D721Med (cell line): ENCODE results near the gene MICB.

Experiments
- DNase-seq: peaks from one replicate; pipeline ENCODE4 v3.0.0; 2011; ENCODE audit warnings: low spot score; ENCODE audit not compliant: insufficient read length
- FAIRE-seq: peaks from 2 replicates; lab custom pipeline; 2011; peaks lifted over from hg19 to GRCh38; lab: Jason Lieb, UNC
- CTCF ChIP-seq: IDR thresholded peaks from 2 replicates; pipeline ENCODE4 v1.5.1; 2012; ENCODE audit warnings: mild to moderate bottlenecking, control low read depth; ENCODE audit not compliant: insufficient read depth; ENCODE audit errors: missing control alignments

Gene MICB

DNA sequence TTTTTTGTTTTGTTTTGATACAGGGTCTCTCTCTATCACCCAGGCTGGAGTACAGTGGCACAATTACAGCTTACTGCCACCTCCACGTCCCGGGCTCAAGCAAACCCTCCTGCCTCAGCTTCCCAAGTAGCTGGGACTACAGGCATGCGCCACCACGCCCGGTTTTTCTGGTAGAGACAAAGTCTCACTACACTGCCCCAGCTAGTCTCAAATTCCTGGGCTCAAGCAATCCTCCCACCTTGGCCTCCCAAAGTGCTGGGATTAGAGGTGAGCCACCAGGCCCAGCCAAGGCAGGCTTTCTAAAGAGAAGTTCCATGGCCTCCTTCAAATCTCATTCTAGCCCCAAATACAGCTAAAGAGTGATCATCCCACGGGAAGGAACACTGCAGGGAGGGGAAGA, 36.1 kb downstream of the MICB start:
- no peak for FAIRE-seq
- no peak for TF ChIP-seq CTCF
- DNase-seq: no peak

GRCh38 chr6:31534521-31535040, 36.6 kb downstream of the MICB start:
- no peak for TF ChIP-seq CTCF
- FAIRE-seq: no peak
- no peak for DNase-seq

- no peak for TF ChIP-seq CTCF
- FAIRE-seq: no peak
- no peak for DNase-seq
These were observed 37.8 kb downstream of the MICB start for GRCh38 chr6:31535538-31536324.

DNA sequence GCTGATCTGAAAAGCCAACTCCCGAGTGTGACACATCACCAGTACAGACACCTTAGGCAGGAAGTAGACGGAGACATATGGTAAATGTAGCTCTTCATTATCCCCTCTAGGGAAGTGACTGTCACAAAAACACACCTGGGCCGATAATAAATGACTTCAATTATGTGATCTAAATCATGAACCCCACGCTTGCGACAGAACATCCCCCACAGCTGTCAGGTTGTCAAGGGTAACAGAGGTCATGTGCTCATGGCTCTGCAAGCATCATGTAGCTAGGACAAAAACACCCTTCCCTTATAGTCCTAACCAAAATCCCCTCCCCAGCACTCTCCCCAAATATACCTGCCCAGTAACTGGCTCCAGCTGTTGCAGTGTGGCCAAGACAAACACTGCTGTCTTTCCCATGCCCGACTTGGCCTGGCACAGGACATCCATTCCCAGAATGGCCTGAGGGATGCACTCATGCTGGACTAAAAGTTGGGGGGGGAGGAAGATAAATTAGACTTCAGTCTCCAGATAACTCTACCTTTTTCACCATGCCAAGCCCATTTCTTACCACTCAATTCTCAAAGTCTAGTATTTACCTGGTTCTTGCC, 41.0 kb downstream of the MICB start:
- DNase-seq (no peak), FAIRE-seq (no peak)
- no peak for TF ChIP-seq CTCF

- TF ChIP-seq CTCF: no peak
- DNase-seq (no peak), FAIRE-seq (no peak)
These were observed 42.7 kb downstream of the MICB start for GRCh38 chr6:31540640-31541039.

- TF ChIP-seq CTCF: no peak
- no peak for DNase-seq
- no peak for FAIRE-seq
These were observed 43.2 kb downstream of the MICB start for GRCh38 chr6:31541059-31541657.
